ENCODE results near the gene ACCS. TPM values are rescaled to one million over a fixed set of nuclear protein-coding genes. Genes with fewer than 3 reads are reported as not detected.
A peak's percentile ranks its signal among the peaks of the same experiment; 100 is the strongest.

The ACCS gene
- total and polyA plus RNA-seq, 9 of the 15 experiments (the other 6 are each of a cell fraction or from before 2014, with no cell fraction given), result 4.2 to 25.9 (median 16.3) TPM

DNA sequence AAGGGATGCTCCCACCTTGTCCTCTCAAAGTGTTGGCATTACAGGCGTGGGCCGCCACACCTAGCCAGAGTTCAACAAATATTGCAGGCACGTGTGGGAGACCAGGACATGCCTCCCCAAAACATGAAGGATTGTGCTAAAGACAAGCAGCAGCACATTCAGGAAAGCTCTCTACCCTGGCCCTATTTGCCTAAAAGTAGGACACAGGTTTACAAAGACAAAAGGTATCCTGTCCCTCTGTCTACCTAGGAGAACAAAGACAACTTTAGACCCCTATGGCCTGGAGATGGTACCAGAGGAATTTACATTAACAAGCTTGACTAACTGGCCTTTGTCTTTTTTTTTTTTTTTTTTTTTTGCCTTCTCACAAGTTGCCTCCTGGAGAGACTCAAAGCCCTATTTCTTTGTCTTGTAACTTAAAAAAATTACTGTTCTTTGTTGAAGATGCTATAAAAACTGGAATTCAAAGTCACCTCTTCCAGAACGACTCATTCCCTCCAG is 859 bp upstream of the ACCS start:
- 58% methylated on average over 4 of the region's 4 CpGs for WGBS (ENCODE audit: insufficient coverage, low coverage, missing lambda C conversion rate)
- Histone ChIP-seq H3K9ac (ENCODE audit: insufficient read depth in 1 of 2, low read depth in 2 of 2, low read length in 2 of 2) (peak overlapping the region in 1 of 2 experiments; percentile 72; a peak in 2 of 4 replicates), H3K27ac (ENCODE audit: extremely low read depth, low read depth, low read length) (no peak overlapping the region; the same call in 2 of the 3 replicates), H3K4me1 (replicated peaks in 1 of 2; ENCODE audit: control insufficient read depth in 2 of 2, insufficient read depth in 2 of 2, low read length in 2 of 2) (peaks cover 10 to 20% of the 10 kb centered on the region in 2 experiments; a peak in 4 of 5 replicates), H2AFZ (ENCODE audit: low read depth, low read length) (peak overlapping the region; percentile 83), H3K36me3 (ENCODE audit: control insufficient read depth, insufficient read depth, low read length) (peaks cover 13% of the 10 kb centered on the region), H3K27me3 (ENCODE audit: control insufficient read depth in 2 of 2, insufficient read depth in 2 of 2, low read length in 2 of 2) (no peaks in the 10 kb centered on the region), H3K9me3 (replicated peaks; ENCODE audit: control insufficient read depth, insufficient read depth, low read depth, low read length) (no peaks in the 10 kb centered on the region), H4K20me1 (replicated peaks; ENCODE audit: control insufficient read depth, insufficient read depth, low read length) (no peaks in the 10 kb centered on the region), H3K9me1 (ENCODE audit: control insufficient read depth, insufficient read depth, low read length) (no peaks in the 10 kb centered on the region), H3K79me2 (ENCODE audit: control insufficient read depth, insufficient read depth, low read length) (peaks cover 16% of the 10 kb centered on the region; the same call in 2 of the 3 replicates), H3K4me2 (ENCODE audit: insufficient read depth, low read length) (peak overlapping the region; percentile 82; the same call in 1 of the 2 replicates), H3K4me3 (peak overlapping the region; percentile 55; the same call in 1 of the 2 replicates)
- ChIA-PET POLR2A (no interaction called here), CTCF (ENCODE audit: low intra/inter-chr PET ratio) (no interaction called here)
- TF ChIP-seq ZNF644 (tag; IDR thresholded peaks at IDR 0.05; ENCODE audit: low read depth) (peak; percentile 11; the same call in 1 of the 2 replicates), TFAM (CRISPR knock-in tag; conservative IDR thresholded peaks at IDR 0.05) (no peak)
- no peak for FAIRE-seq
- no TSS peak for BruUV-seq (replicated peaks)
- ATAC-seq, result no peak
- in situ Hi-C loops (cut with MboI), result no loop called here
- intact Hi-C loops (cut with micrococcal nuclease), result loop anchor here (10.0 kb wide), 1 partner anchor 120 kb away; the partner anchor contains the start of gene C11orf96
- no peak for DNase-seq (ENCODE audit: extremely low read depth in 1 of 4, low spot score in 3 of 4)

DNA sequence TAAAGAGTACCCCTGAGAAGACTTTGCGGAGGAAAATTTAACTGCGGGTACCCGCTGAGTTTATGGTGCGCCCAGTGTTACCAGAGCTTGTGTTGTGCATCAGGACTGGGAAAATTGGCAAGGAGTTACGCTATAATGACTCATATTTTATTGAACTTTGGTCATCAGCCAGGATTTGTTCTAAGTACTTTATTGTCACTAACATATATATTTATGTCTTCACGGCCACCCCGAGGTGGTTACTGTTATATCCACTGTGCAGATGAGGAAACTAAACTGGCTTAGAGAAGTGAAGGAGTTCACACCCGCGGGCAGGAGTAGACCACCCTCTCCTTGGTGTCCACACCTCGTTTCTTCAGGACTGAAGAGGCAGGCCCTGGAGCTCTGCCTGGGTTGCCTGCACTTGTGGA is 667 bp downstream of the ACCS start:
- in situ Hi-C loops (cut with MboI), result no loop called here
- CTCF ChIA-PET (ENCODE audit: low intra/inter-chr PET ratio), result interaction anchor here (0.6 kb wide), 1 partner anchor 22 kb away, joined by 3 read pairs; no protein-coding TSS in a partner anchor
- H3K9ac ChIP-seq (ENCODE audit: insufficient read depth in 1 of 2, low read depth in 2 of 2, low read length in 2 of 2), result peak overlapping the region; percentile 72 to 94
- no peaks in the 10 kb centered on the region for H3K9me1 ChIP-seq (ENCODE audit: control insufficient read depth, insufficient read depth, low read length)
- FAIRE-seq, result no peak
- intact Hi-C loops (cut with micrococcal nuclease), result loop anchor here (10.0 kb wide), 1 partner anchor 122 kb away; the partner anchor contains the start of gene C11orf96
- 3% methylated on average over 10 of the region's 10 CpGs for WGBS (ENCODE audit: insufficient coverage, low coverage, missing lambda C conversion rate)
- peaks cover 16% of the 10 kb centered on the region; the same call in 2 of the 3 replicates for H3K79me2 ChIP-seq (ENCODE audit: control insufficient read depth, insufficient read depth, low read length)
- peaks cover 10 to 22% of the 10 kb centered on the region in 2 experiments; a peak in 4 of 5 replicates for H3K4me1 ChIP-seq (replicated peaks in 1 of 2; ENCODE audit: control insufficient read depth in 2 of 2, insufficient read depth in 2 of 2, low read length in 2 of 2)
- DNase-seq (ENCODE audit: extremely low read depth in 1 of 4, low spot score in 3 of 4), result peak in 3 of 4 experiments; percentile 23 to 30 (median 23)
- H3K27me3 ChIP-seq (ENCODE audit: control insufficient read depth in 2 of 2, insufficient read depth in 2 of 2, low read length in 2 of 2), result no peaks in the 10 kb centered on the region
- TSS peak; percentile 66 for BruUV-seq (replicated peaks)
- H3K4me3 ChIP-seq, result peak overlapping the region; percentile 55
- ATAC-seq, result peak; percentile 17
- POLR2A ChIA-PET, result interaction anchor here (0.6 to 1.4 kb wide), 4 partner anchors 8 to 1816 kb away, joined by 3 read pairs; partner anchors contain the start of gene ACCSL
- H3K27ac ChIP-seq (ENCODE audit: extremely low read depth, low read depth, low read length), result peak overlapping the region; percentile 72
- no peaks in the 10 kb centered on the region for H3K9me3 ChIP-seq (replicated peaks; ENCODE audit: control insufficient read depth, insufficient read depth, low read depth, low read length)
- H3K4me2 ChIP-seq (ENCODE audit: insufficient read depth, low read length), result peak overlapping the region; percentile 82
- peak overlapping the region; percentile 83 for H2AFZ ChIP-seq (ENCODE audit: low read depth, low read length)
- H3K36me3 ChIP-seq (ENCODE audit: control insufficient read depth, insufficient read depth, low read length), result peaks cover 26% of the 10 kb centered on the region
- H4K20me1 ChIP-seq (replicated peaks; ENCODE audit: control insufficient read depth, insufficient read depth, low read length), result no peaks in the 10 kb centered on the region
- TF ChIP-seq JUND (IDR thresholded peaks at IDR 0.05; ENCODE audit: borderline replicate concordance, low read depth, low read length) (no peak), JUND (tag; IDR thresholded peaks at IDR 0.05; ENCODE audit: borderline replicate concordance, low read depth, low read length) (0 out of 3 replicates have a peak, but pooled peaks have one; percentile 7), EWSR1 (IDR thresholded peaks at IDR 0.05; ENCODE audit: borderline replicate concordance, low read depth, partially characterized antibody) (no peak)
- TF ChIP-seq, protein P1, sequence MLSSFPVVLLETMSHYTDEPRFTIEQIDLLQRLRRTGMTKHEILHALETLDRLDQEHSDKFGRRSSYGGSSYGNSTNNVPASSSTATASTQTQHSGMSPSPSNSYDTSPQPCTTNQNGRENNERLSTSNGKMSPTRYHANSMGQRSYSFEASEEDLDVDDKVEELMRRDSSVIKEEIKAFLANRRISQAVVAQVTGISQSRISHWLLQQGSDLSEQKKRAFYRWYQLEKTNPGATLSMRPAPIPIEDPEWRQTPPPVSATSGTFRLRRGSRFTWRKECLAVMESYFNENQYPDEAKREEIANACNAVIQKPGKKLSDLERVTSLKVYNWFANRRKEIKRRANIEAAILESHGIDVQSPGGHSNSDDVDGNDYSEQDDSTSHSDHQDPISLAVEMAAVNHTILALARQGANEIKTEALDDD (IDR thresholded peaks at IDR 0.05), result no peak
